Gastrocnemius medialis (tissue), 4 donors: ENCODE results near the gene GEMIN7.

Experiments
- POLR2A ChIP-seq, 2 donors: fragments of 450-650 bp; IDR thresholded peaks; one replicate each; pipeline ENCODE4 v1.6.1; 2017; ENCODE audit warnings: antibody characterized with exemption in 2 of 2, mild to moderate bottlenecking in 2 of 2, moderate library complexity in 2 of 2
- TF ChIP-seq, protein P1 (sequence below), 5 experiments: fragments of 450-650 bp in 3 of 5; fragments of 200-600 bp in 2 of 5; sonication (generic) in 2 of 5; IDR thresholded peaks in 4 of 5; conservative IDR thresholded peaks in 1 of 5; 1 replicate in 4 of 5; 2 replicates in 1 of 5; pipeline ENCODE4 v1.5.1; 2016 to 2019; ENCODE audit warnings: antibody characterized with exemption in 5 of 5, mild to moderate bottlenecking in 3 of 5, moderate library complexity in 3 of 5

DNA sequence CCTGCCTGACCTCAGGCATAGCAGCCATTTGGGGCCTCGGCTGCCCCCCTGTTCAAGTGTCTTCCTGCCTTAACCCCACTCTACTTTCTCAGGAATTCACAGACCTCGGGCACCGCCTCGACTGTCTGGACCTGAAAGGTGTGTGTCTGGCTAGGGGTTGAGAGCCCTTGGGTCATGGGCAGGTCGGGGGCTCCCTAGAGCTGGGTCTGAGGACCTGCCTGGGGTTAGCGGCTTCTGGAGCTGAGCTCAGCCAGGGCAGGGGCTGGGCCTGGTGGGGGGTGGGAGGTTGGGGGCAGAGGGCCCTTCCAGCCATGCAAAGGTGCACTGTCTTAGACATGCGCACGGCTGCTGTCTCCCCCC, 61.1 kb downstream of the GEMIN7 start:
- no peak for TF ChIP-seq POLR2A (IDR thresholded peaks at IDR 0.05)
- TF ChIP-seq, protein P1, sequence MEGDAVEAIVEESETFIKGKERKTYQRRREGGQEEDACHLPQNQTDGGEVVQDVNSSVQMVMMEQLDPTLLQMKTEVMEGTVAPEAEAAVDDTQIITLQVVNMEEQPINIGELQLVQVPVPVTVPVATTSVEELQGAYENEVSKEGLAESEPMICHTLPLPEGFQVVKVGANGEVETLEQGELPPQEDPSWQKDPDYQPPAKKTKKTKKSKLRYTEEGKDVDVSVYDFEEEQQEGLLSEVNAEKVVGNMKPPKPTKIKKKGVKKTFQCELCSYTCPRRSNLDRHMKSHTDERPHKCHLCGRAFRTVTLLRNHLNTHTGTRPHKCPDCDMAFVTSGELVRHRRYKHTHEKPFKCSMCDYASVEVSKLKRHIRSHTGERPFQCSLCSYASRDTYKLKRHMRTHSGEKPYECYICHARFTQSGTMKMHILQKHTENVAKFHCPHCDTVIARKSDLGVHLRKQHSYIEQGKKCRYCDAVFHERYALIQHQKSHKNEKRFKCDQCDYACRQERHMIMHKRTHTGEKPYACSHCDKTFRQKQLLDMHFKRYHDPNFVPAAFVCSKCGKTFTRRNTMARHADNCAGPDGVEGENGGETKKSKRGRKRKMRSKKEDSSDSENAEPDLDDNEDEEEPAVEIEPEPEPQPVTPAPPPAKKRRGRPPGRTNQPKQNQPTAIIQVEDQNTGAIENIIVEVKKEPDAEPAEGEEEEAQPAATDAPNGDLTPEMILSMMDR (IDR thresholded peaks at IDR 0.05 in 4 of 5, conservative IDR thresholded peaks at IDR 0.05 in 1 of 5), result no peak
